D721Med (cell line): Measurements from ENCODE around the gene GPI.

ENCODE experiments used
- DNase-seq: peaks from one replicate; pipeline ENCODE4 v3.0.0; 2011; ENCODE audit warnings: low spot score; ENCODE audit not compliant: insufficient read length
- FAIRE-seq: peaks from 2 replicates; lab custom pipeline; 2011; peaks lifted over from hg19 to GRCh38; lab: Jason Lieb, UNC
- CTCF ChIP-seq: IDR thresholded peaks from 2 replicates; pipeline ENCODE4 v1.5.1; 2012; ENCODE audit warnings: mild to moderate bottlenecking, control low read depth; ENCODE audit not compliant: insufficient read depth; ENCODE audit errors: missing control alignments

GPI gene

DNA sequence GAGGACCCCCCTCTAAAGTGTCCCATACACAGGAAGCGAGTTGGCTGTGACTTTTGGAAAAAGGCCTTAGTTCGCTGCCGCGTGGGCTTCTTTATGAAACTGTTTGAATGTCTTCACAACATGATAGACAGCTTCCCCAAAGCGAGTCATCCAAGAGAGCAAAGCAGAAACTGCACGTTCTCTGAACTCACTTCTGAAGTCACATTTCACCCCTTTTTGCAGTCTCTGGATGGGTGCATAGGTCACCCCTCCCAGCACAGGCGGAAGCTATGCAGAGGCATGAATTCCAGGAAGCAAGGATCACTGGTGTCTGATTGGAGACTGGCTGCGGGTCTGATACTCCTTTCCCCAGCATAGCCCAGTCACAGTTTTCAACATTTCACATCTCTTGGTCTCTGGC, 10.6 kb downstream of the GPI start:
- no peak for TF ChIP-seq CTCF
- FAIRE-seq (no peak), DNase-seq (no peak)

DNA sequence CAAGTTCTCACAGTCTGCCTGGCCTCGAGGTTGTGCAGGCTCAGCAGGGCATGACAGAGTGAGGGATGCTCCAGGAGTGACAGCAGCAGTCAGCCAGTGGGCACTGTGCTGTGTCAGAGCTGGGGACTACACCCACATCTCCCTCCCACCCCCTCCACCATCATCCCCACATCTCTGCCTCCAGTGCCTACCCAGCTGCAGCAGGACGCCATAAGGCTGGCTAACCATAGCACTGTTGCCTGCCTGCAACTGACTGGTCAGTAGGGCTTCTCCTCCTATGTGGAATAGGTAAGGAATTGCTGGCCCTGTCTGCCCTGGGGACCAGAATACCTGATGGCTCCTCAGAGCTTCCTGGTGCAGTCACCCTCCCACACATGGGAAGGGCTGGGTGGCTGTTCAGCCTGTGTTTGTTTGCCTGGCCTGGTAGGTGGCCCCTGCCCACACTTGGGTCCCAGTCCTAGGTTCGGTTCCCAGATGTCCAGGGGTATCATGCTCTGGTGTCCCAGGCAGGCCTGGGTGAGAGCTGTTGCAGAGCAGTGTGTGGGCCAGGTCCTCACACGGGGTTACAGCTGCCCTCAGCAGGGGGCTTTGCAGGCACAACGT, 15.7 kb downstream of the GPI start:
- DNase-seq = no peak
- TF ChIP-seq CTCF = no peak
- no peak for FAIRE-seq

GRCh38 chr19:34381399-34382251, 16.6 kb downstream of the GPI start:
- no peak for TF ChIP-seq CTCF
- DNase-seq (no peak), FAIRE-seq (no peak)

- TF ChIP-seq CTCF = no peak
- FAIRE-seq (no peak), DNase-seq (no peak)
Observed at GRCh38 chr19:34382471-34382870, 17.5 kb downstream of the GPI start.

- TF ChIP-seq CTCF = no peak
- FAIRE-seq (no peak), DNase-seq (no peak)
Observed at GRCh38 chr19:34383599-34383998, 18.6 kb downstream of the GPI start.

DNA sequence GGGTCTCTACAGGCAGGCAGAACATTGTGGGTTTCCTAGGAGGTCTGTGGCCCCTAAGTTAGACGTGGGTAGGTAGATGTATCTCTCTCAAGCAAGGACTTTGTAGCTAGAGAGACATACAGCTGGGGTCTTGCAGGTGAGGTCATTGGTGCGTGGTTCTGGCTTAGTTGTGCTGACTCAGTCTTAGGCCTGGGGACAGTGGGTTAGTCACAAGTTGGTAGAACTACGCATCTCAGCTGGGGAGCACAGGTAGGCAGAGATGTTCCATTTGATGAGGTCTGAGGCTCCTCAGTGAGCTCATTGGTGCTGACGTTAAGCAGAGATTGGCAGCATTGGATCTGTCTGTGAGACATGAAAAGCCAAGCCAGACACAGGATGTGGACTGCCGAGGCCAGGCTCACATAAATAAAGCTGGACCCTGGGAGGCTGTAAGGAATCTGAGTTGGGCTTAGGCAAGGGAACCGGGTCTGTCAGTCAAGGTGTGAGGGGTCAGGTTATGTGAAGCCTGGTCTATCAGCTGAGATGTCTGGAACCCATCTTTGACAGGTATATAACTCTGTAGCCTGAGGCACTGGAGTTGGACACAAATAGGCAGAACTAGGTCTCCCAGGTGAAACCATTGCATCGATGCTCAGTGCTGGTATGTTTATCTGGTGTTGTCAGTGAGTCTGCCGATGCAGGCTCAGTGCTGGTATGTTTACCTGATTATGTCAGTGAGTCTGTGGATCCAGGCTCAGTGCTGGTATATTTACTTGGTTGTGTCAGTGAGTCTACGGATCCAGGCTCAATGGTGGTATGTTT, 21.8 kb downstream of the GPI start:
- no peak for TF ChIP-seq CTCF
- no peak for FAIRE-seq
- DNase-seq = no peak
